Bronchial epithelial cell (primary cell): ENCODE results near the gene SPTBN4. TPM values are rescaled to one million over a fixed set of nuclear protein-coding genes. Genes with fewer than 3 reads are reported as not detected.
"Not testable (repeated sequence)": the region's sequence is repeated elsewhere in the genome, so short reads cannot be mapped to it uniquely, and the experiment has no call there.

Experiments
- DNase-seq: peaks from one replicate; pipeline ENCODE4 v3.0.0-alpha.2; 2010; ENCODE audit warnings: low read depth
- FAIRE-seq: peaks from 2 replicates; lab custom pipeline; 2011; peaks lifted over from hg19 to GRCh38; lab: Jason Lieb, UNC
- H3K27me3 ChIP-seq: 2 replicates; pipeline ENCODE4 v1.5.1; 2011; ENCODE audit warnings: low read length; ENCODE audit not compliant: control insufficient read depth, insufficient read depth
- H3K36me3 ChIP-seq: 2 replicates; pipeline ENCODE4 v1.5.1; 2011; ENCODE audit warnings: low read length; ENCODE audit not compliant: control insufficient read depth, insufficient read depth
- H3K4me3 ChIP-seq: 2 replicates; pipeline ENCODE4 v1.5.1; 2011; ENCODE audit warnings: mild to moderate bottlenecking, low read depth, low read length, control low read depth
- CTCF ChIP-seq: IDR thresholded peaks from 2 replicates; pipeline ENCODE4 v1.5.1; 2011; ENCODE audit warnings: mild to moderate bottlenecking, moderate library complexity, low read length, control low read depth, inconsistent platforms; ENCODE audit not compliant: insufficient read depth, severe bottlenecking
- total RNA-seq: library from RNA; depleted of rRNA; stranded (reverse); fragments of >200 nt; gene quantifications from 2 replicates; pipeline ENCODE4 v1.2.1, GENCODE V29; 2014

Gene SPTBN4
- total RNA-seq, 1 donor from 2014 or later: 0.53 TPM

GRCh38 chr19:40521276-40521675, 54.5 kb downstream of the SPTBN4 start:
- DNase-seq (peak; percentile 20), FAIRE-seq (no peak)
- Histone ChIP-seq H3K36me3 (no peaks in the 10 kb centered on the region), H3K4me3 (no peak overlapping the region), H3K27me3 (no peaks in the 10 kb centered on the region)
- TF ChIP-seq CTCF: peak; percentile 17

GRCh38 chr19:40521900-40522299, 55.1 kb downstream of the SPTBN4 start:
- not testable (repeated sequence) for H3K4me3 ChIP-seq, H3K36me3 ChIP-seq, H3K27me3 ChIP-seq, DNase-seq, FAIRE-seq

DNA sequence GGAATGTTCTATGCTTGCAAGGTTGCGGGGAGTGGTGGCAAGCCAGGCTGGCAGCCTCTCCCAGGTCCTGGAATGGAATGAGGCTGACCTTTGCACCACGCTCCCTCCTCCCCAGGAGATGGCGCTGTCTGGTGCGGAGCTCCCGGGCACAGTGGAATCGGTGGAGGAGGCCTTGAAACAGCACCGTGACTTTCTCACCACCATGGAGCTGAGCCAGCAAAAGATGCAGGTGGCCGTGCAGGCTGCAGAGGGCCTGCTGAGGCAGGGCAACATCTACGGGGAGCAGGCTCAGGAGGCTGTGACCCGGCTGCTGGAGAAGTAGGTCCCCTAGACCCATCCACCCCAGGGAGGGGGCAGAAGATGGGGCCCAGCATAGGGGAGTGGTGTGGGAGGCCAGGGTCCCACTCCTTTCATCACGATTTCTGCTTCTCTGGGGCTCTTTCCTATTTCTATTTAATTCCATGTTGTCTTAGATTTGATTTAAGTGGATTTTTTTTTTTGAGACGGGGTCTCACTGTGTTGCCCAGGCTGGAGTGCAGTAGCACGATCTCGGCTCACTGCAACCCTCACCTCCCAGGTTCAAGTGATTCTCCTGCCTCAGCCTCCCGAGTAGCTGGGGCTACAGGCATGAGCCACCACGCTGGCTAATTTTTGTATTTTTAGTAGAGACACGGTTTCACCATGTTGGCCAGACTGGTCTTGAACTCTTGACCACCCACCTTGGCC, 56.7 kb downstream of the SPTBN4 start:
- FAIRE-seq (no peak), DNase-seq (peak; percentile 58)
- no peaks in the 10 kb centered on the region for H3K27me3 ChIP-seq
- no peak overlapping the region for H3K4me3 ChIP-seq
- peak; percentile 89 for TF ChIP-seq CTCF
- no peaks in the 10 kb centered on the region for H3K36me3 ChIP-seq

DNA sequence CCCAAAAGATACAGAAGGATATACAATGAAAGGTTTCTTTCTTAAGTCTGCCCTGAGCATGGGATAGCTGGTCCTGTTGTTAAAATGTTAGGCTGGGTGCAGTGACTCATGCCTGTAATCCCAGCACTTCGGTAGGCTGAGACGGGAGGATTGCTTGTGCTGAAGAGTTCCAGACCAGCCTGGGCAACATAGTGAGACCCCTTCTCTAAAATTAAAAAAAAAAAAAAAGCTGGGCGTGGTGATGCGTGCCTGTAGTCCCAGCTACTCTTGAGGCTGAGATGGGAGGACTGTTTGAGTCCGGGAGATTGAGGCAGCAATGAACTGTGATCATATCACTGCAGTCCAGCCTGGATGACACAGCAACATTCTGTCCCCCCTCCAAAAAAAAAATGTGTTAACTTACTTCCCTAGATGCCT, 57.3 kb downstream of the SPTBN4 start:
- no peaks in the 10 kb centered on the region for H3K27me3 ChIP-seq
- no peak overlapping the region for H3K4me3 ChIP-seq
- no peak for TF ChIP-seq CTCF
- no peak for FAIRE-seq
- no peak for DNase-seq
- no peaks in the 10 kb centered on the region for H3K36me3 ChIP-seq

GRCh38 chr19:40524655-40525054, 57.9 kb downstream of the SPTBN4 start:
- H3K27me3 ChIP-seq: no peaks in the 10 kb centered on the region
- DNase-seq (no peak), FAIRE-seq (no peak)
- H3K4me3 ChIP-seq: no peak overlapping the region
- no peak for TF ChIP-seq CTCF
- no peaks in the 10 kb centered on the region for H3K36me3 ChIP-seq

DNA sequence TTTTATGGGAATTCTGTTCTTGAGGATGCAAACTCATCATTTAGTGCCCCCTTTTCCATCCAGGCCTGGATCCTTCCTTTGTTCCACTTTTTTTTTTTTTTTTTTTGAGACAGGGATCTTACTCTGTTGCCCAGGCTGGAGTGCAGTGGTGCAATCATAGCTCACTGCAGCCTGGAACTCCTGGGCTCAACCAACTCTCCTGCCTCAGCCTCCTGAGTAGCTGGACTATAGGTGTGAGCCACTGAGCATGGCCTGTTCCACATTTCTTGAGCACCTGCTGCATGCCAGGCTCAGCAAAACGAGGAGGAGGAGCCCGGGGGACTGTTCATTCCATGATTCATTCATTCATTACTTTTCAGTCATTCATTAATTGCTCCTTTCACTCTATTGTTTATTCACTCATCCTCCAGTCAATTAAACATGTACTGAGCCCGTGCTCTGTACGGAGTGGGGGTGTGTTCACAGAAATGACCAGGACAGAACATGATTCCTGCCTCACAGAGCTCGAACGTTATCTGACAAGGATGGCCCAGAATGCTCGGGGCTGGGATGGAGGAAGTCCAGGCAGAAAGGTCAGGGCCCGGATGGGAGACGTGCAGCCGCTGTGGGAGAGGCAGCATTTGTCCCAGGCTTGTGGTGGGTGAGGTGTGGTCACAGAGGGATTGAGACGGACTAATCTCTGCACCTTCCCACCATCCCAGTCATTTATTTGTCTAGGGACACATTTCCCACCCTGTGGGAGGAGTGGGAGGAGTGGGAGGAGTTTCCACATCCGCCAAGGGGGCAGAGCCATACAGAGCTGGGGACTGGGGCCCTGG, 58.6 kb downstream of the SPTBN4 start:
- DNase-seq (no peak), FAIRE-seq (no peak)
- no peak overlapping the region for H3K4me3 ChIP-seq
- no peaks in the 10 kb centered on the region for H3K36me3 ChIP-seq
- H3K27me3 ChIP-seq: no peaks in the 10 kb centered on the region
- TF ChIP-seq CTCF: no peak
